ENCODE data around the gene PACSIN2. TPM values are rescaled to one million over a fixed set of nuclear protein-coding genes. Genes with fewer than 3 reads are reported as not detected.
A peak's percentile ranks its signal among the peaks of the same experiment; 100 is the strongest.

The PACSIN2 gene
- total and polyA plus RNA-seq, 2 of the 13 experiments (the other 11 are each of a cell fraction or from before 2014, with no cell fraction given) = 54.1 to 68.8 TPM

- TF ChIP-seq AKNA (CRISPR knock-in tag; IDR thresholded peaks at IDR 0.05; ENCODE audit: borderline replicate concordance) (no peak), ZNF775 (CRISPR knock-in tag; IDR thresholded peaks at IDR 0.05; ENCODE audit: borderline replicate concordance) (no peak), ZNF34 (CRISPR knock-in tag; IDR thresholded peaks at IDR 0.05; ENCODE audit: borderline replicate concordance) (no peak), PHF20 (CRISPR knock-in tag; IDR thresholded peaks at IDR 0.05) (0 out of 2 replicates have a peak, but pooled peaks have one; percentile 42), ZNF234 (CRISPR knock-in tag; conservative IDR thresholded peaks at IDR 0.05) (no peak), HMGXB4 (CRISPR knock-in tag; IDR thresholded peaks at IDR 0.05; ENCODE audit: borderline replicate concordance in 1 of 2, low read depth in 1 of 2) (peak; percentile 43 to 68; a peak in 2 of 4 replicates), ZNF431 (CRISPR knock-in tag; IDR thresholded peaks at IDR 0.05; ENCODE audit: borderline replicate concordance, low read depth) (0 out of 2 replicates have a peak, but pooled peaks have one; percentile 65), HMG20B (CRISPR knock-in tag; conservative IDR thresholded peaks at IDR 0.05) (peak; percentile 58; the same call in 1 of the 2 replicates), NCOR1 (IDR thresholded peaks at IDR 0.05; ENCODE audit: borderline replicate concordance, low read length) (peak; percentile 65), NCOA1 (CRISPR knock-in tag; IDR thresholded peaks at IDR 0.05) (no peak), HNRNPH1 (optimal IDR thresholded peaks at IDR 0.05; ENCODE audit: low read depth, low read length) (no peak), NONO (IDR thresholded peaks at IDR 0.05) (no peak), NONO (CRISPR knock-in tag; conservative IDR thresholded peaks at IDR 0.05) (peak; percentile 29), ZC3H13 (CRISPR knock-in tag; IDR thresholded peaks at IDR 0.05) (no peak), WIZ (CRISPR knock-in tag; IDR thresholded peaks at IDR 0.05) (no peak), TFDP2 (CRISPR knock-in tag; IDR thresholded peaks at IDR 0.05) (no peak), GATAD1 (CRISPR knock-in tag; IDR thresholded peaks at IDR 0.05) (peak; percentile 67), BCL6 (CRISPR knock-in tag; IDR thresholded peaks at IDR 0.05) (peak; percentile 86), ZNF468 (CRISPR knock-in tag; IDR thresholded peaks at IDR 0.05) (no peak), PCBP1 (IDR thresholded peaks at IDR 0.05; ENCODE audit: borderline replicate concordance, low read depth, low read length) (no peak), SP4 (CRISPR knock-in tag; IDR thresholded peaks at IDR 0.05) (no peak), JUNB (CRISPR knock-in tag; IDR thresholded peaks at IDR 0.05; ENCODE audit: borderline replicate concordance) (no peak)
Observed at GRCh38 chr22:42959576-42960509, 55.1 kb downstream of the PACSIN2 start (continued).
